Heart left ventricle (tissue), 16 donors: ENCODE results near the gene SIRT6. TPM values are rescaled to one million over a fixed set of nuclear protein-coding genes. Genes with fewer than 3 reads are reported as not detected.

ENCODE experiments used
- ATAC-seq, 4 donors: fragments of 200-7000 bp; cut with Tn5 transposase; one replicate each; pipeline ENCODE4 v1.9.1; 2020 to 2022; ENCODE audit warnings: moderate library complexity in 4 of 4, mild to moderate bottlenecking in 3 of 4, moderate number of reproducible peaks in 1 of 4
- DNase-seq, 5 donors: peaks; one replicate each; pipeline ENCODE4 v3.0.0-alpha.2; 2020
- H3K27ac ChIP-seq, 12 donors: fragments of 200-600 bp; sonication (generic) in 4 of 12; one replicate each; pipeline versions ENCODE4 v1.5.0 to v1.8.0; 2016 to 2022; ENCODE audit warnings: mild to moderate bottlenecking in 2 of 12
- H3K27me3 ChIP-seq, 9 donors: fragments of 200-600 bp; sonication (generic) in 2 of 9; one replicate each; pipeline versions ENCODE4 v1.5.1 to v1.8.0; 2016 to 2022; ENCODE audit warnings: mild to moderate bottlenecking in 3 of 9
- H3K36me3 ChIP-seq, 9 donors: fragments of 200-600 bp; sonication (generic) in 2 of 9; one replicate each; pipeline versions ENCODE4 v1.5.0 to v1.8.0; 2018 to 2022; ENCODE audit warnings: mild to moderate bottlenecking in 2 of 9
- H3K4me1 ChIP-seq, 12 donors: fragments of 200-600 bp; sonication (generic) in 4 of 12; one replicate each; pipeline versions ENCODE4 v1.5.0 to v1.8.0; 2016 to 2022; ENCODE audit warnings: mild to moderate bottlenecking in 3 of 12
- H3K4me3 ChIP-seq, 12 donors: fragments of 200-600 bp; sonication (generic) in 4 of 12; one replicate each; pipeline versions ENCODE4 v1.5.0 to v1.8.0; 2017 to 2022; ENCODE audit warnings: mild to moderate bottlenecking in 9 of 12, moderate library complexity in 4 of 12
- H3K9me3 ChIP-seq, 12 donors: fragments of 200-600 bp; sonication (generic) in 4 of 12; one replicate each; pipeline versions ENCODE4 v1.5.0 to v1.8.0; 2016 to 2022; ENCODE audit warnings: mild to moderate bottlenecking in 1 of 12
- POLR2A ChIP-seq, 2 donors: fragments of 450-650 bp; IDR thresholded peaks; one replicate each; pipeline ENCODE4 v1.6.1; 2017; ENCODE audit warnings: antibody characterized with exemption in 2 of 2, mild to moderate bottlenecking in 2 of 2, moderate library complexity in 2 of 2
- WGBS, 4 donors: extraction: QIAGEN DNeasy Blood & Tissue Kit in 2 of 4; methylation state at CpG; one replicate each; pipeline versions ENCODE4 v1.1.5 to v1.1.7; 2013 to 2018; 5-methylcytosine and 5-hydroxymethylcytosine counted together
- intact Hi-C, 10 donors: fragments of 100-400 bp; cut with DNase I; formaldehyde crosslinking; loops; one replicate each; pipeline versions ENCODE4 v1.11.1 to v1.14.2; 2022
- polyA plus RNA-seq, 2 donors: library from polyadenylated mRNA; stranded (reverse); fragments of 200-250 nt; gene quantifications; one replicate each; pipeline ENCODE4 v1.2.3, GENCODE V29; 2013
- total RNA-seq, 9 donors: library from RNA; depleted of rRNA in 2 of 9; stranded (reverse); fragments of >200 nt in 2 of 9; fragmentation: NEBNext Ultra II Directional in 3 of 9; extraction: Animal tissue kit (Norgen Biotek cat#: 25700) in 3 of 9; gene quantifications; one replicate each; pipeline versions ENCODE4 v1.1.0 to v1.2.4, GENCODE V29; 2016 to 2023
- TF ChIP-seq, protein P1 (sequence below), 12 donors: fragments of 200-600 bp; sonication (generic) in 4 of 12; IDR thresholded peaks; one replicate each; pipeline versions ENCODE4 v1.5.0 to v1.8.0; 2018 to 2022; ENCODE audit warnings: antibody characterized with exemption in 12 of 12, mild to moderate bottlenecking in 5 of 12
- donor health status: ischemic (EF 13 %, LVEDD 7.1; RV severe dilation, severe dysfunction).
- donor health status: healthy with polysubstance abuse.
- donor health status: DM: no; HTN: yes; CAD: no.
- donor health status: DM: no; HTN: no; CAD: no.
- donor health status: ischemic (EF 25% LVEDD 6.9; RV normal size, moderate dysfunction).
- donor health status: ischemic (EF 25% LVEDD 5.7; RV mildly dilated, moderate dysfunction).
- donor health status: healthy.
- donor health status: DM: yes; HTN: yes; CAD: no.
- donor health status: ischemic (EF 35%, LVEDD 5.7; RV mildly dilated, moderate dysfunction).
- donor health status: nonischemic (EF 11% LVEDD 7.7; RV severe dilation, severe dysfunction).
- donor health status: DM: yes; HTN: yes; CAD: no.
- donor health status: PGD.
- donor health status: ischemic (EF 29% LVEDD 5.4; RV normal size, mild dysfunction).
- donor health status: nonischemic (EF 23%, LVEDD 6.1; RV moderate dilation, normal function).

Gene SIRT6
- total and polyA plus RNA-seq, 11 donors = 10.2 to 29.0 (median 13.1) TPM

DNA sequence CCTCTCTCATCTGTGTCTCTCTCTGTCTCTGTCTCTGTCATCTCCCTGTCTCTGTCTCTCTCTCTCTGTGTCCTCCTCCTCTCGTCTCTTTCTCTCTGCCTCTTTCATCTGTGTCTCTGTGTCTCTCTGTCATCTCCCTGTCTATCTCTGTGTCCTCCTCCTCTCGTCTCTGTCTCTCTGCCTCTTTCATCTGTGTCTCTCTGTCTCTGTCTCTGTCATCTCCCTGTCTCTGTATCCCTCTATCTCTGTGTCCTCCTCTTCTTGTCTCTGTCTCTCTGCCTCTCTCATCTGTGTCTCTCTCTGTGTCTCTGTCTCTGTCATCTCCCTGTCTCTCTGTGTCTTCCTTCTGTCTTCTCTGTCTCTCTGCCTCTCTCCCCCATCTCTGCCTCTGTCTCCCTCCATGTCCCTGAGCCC is 46.4 kb upstream of the SIRT6 start:
- TF ChIP-seq, protein P1, sequence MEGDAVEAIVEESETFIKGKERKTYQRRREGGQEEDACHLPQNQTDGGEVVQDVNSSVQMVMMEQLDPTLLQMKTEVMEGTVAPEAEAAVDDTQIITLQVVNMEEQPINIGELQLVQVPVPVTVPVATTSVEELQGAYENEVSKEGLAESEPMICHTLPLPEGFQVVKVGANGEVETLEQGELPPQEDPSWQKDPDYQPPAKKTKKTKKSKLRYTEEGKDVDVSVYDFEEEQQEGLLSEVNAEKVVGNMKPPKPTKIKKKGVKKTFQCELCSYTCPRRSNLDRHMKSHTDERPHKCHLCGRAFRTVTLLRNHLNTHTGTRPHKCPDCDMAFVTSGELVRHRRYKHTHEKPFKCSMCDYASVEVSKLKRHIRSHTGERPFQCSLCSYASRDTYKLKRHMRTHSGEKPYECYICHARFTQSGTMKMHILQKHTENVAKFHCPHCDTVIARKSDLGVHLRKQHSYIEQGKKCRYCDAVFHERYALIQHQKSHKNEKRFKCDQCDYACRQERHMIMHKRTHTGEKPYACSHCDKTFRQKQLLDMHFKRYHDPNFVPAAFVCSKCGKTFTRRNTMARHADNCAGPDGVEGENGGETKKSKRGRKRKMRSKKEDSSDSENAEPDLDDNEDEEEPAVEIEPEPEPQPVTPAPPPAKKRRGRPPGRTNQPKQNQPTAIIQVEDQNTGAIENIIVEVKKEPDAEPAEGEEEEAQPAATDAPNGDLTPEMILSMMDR (IDR thresholded peaks at IDR 0.05) = no peak
- no peak for TF ChIP-seq POLR2A (IDR thresholded peaks at IDR 0.05)
- 62 to 69% (median 63%) methylated on average over 2 of the region's 2 CpGs for WGBS, 4 donors

DNA sequence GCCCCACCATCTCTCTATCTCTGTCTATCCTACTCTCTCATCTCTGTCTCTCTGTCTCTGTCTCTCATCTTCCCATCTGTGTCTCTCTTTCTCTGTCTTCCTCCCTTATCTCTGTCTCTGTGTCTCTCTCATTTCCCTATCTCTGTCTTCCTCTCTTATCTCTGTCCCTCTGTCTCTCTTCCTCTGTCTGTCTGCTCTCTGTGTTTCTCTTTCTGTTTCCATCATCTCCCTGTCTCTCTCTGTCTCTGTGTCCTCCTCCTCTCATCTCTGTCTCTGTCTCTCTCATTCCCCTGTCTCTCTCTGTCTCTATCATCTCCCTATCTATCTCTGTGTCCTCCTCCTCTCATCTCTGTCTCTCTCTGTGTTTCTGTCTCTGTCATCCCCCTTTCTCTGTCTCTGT is 45.4 kb upstream of the SIRT6 start:
- ATAC-seq (no peak), DNase-seq (no peak)
- Histone ChIP-seq H3K27me3 (peaks cover 5 to 59% (median 18%) of the 10 kb centered on the region in 9 donors), H3K4me1 (peaks cover 0 to 11% (median 0%) of the 10 kb centered on the region in 12 donors), H3K27ac (no peak overlapping the region), H3K4me3 (no peak overlapping the region), H3K36me3 (no peaks in the 10 kb centered on the region), H3K9me3 (no peaks in the 10 kb centered on the region)
- intact Hi-C loops = no loop called here
- no peak for TF ChIP-seq POLR2A (IDR thresholded peaks at IDR 0.05)
- TF ChIP-seq, protein P1 (IDR thresholded peaks at IDR 0.05) = no peak

More for the DNA sequence above, 46.4 kb upstream of the SIRT6 start:
- H3K36me3 ChIP-seq = no peaks in the 10 kb centered on the region
- H3K9me3 ChIP-seq = no peaks in the 10 kb centered on the region
- H3K4me3 ChIP-seq = peak overlapping the region in 1 of 12 donors; percentile 25
- no peak overlapping the region for H3K27ac ChIP-seq
- DNase-seq (no peak), ATAC-seq (no peak)
- H3K4me1 ChIP-seq = peaks cover 0 to 11% (median 0%) of the 10 kb centered on the region in 12 donors
- H3K27me3 ChIP-seq = peaks cover 5 to 69% (median 21%) of the 10 kb centered on the region in 9 donors
- intact Hi-C loops = no loop called here

DNA sequence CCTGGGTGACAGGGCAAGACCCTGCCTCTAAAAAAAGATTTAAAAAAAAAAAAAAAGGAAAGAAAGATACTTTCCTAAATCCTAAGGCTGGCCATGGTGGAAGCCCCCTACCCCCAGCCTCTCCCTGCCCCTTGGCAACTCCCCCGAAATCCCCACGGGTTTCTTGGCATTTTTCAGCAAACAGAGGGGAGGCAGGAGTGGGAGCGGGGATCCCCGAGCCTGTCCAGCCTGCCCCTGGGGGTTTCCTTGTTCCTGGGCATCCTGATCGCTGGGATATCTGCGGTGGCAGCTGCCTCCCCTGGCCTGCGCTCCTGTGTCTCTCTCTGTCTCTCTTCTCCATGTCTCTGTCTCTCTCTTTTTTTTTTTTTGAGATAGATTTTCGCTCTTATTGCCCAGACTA is 43.5 kb upstream of the SIRT6 start:
- H3K27ac ChIP-seq = no peak overlapping the region
- intact Hi-C loops = no loop called here
- H3K4me1 ChIP-seq = peaks cover 0 to 11% (median 0%) of the 10 kb centered on the region in 12 donors
- 70 to 75% (median 74%) methylated on average over 8 of the region's 8 CpGs for WGBS, 4 donors
- DNase-seq = no peak
- no peaks in the 10 kb centered on the region for H3K9me3 ChIP-seq
- peaks cover 5 to 43% (median 16%) of the 10 kb centered on the region in 9 donors for H3K27me3 ChIP-seq
- H3K36me3 ChIP-seq = no peaks in the 10 kb centered on the region
- ATAC-seq = no peak
- H3K4me3 ChIP-seq = no peak overlapping the region
- TF ChIP-seq, protein P1 (IDR thresholded peaks at IDR 0.05) = no peak
- no peak for TF ChIP-seq POLR2A (IDR thresholded peaks at IDR 0.05)

DNA sequence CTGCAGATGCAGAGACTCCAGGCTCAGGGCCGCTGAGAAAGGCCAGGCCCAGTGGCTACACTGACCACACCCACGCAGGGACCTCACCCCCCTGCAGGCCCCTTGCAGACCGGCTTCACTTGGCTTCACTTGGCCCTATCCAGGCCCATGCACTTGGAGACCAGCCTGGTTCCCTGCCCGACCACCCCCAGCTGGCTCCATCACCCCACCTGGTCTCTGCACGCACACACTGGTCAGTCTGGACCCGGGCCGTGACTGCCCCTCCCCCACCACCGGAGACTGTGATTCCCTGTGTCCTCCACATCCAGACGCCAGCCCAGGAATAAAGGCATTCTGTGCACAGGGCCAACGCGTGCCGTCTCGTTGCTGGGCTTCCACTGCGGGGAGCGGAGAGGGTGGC is 42.1 kb upstream of the SIRT6 start:
- H3K36me3 ChIP-seq = no peaks in the 10 kb centered on the region
- no peak for TF ChIP-seq POLR2A (IDR thresholded peaks at IDR 0.05)
- TF ChIP-seq, protein P1 (IDR thresholded peaks at IDR 0.05) = no peak
- 60 to 66% (median 62%) methylated on average over 15 of the region's 15 CpGs for WGBS, 4 donors
- H3K4me3 ChIP-seq = no peak overlapping the region
- H3K9me3 ChIP-seq = no peaks in the 10 kb centered on the region
- H3K4me1 ChIP-seq = peaks cover 0 to 8% (median 0%) of the 10 kb centered on the region in 12 donors
- intact Hi-C loops = no loop called here
- DNase-seq (no peak), ATAC-seq (no peak)
- H3K27me3 ChIP-seq = peaks cover 0 to 28% (median 9%) of the 10 kb centered on the region in 9 donors
- no peak overlapping the region for H3K27ac ChIP-seq
